HCEC 1CT (cell line): ENCODE measurements around the gene TMEM245.
A peak's percentile ranks its signal among the peaks of the same experiment; 100 is the strongest.
"Not testable (repeated sequence)": the region's sequence is repeated elsewhere in the genome, so short reads cannot be mapped to it uniquely, and the experiment has no call there.

Experiments
- DNase-seq: peaks from one replicate; pipeline ENCODE4 v3.0.0-alpha.2; 2017

The TMEM245 gene

DNA sequence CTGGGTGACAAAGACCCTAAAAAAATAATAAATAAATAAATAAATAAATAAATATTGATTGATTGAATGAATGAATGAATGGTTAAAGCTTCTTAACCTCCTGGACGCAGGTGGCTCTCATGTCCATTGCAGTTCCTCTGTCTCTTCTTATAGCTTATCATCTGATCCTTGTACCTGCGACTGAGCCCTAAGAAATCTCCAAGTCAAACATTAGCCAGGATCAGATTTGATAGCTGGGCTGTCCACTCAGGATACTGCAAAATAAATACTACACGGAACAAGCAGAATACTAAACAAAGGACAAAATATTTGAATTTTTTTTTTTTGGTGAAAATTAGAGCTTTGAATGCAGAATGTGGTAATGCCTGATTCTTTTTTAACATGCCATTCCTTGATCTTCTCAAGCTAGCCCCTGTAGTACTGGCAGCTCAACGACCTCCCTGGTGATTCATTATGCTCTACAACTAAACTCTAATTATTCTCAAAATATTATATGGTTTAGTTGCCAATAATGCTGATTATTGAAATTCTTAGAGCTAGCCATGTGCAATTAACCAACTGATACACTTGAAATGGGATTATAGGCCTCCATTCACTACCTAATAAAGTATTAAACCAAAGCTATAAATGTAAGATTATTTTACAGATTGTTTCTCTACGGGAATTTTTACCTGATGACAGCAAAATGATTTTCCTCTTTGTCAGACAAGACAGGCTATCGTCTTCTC, 9.9 kb upstream of the TMEM245 start:
- DNase-seq: no peak

- not testable (repeated sequence) for DNase-seq
Observed at GRCh38 chr9:109126671-109127070, 6.9 kb upstream of the TMEM245 start.

GRCh38 chr9:109124121-109124520, 4.4 kb upstream of the TMEM245 start:
- no peak for DNase-seq

DNA sequence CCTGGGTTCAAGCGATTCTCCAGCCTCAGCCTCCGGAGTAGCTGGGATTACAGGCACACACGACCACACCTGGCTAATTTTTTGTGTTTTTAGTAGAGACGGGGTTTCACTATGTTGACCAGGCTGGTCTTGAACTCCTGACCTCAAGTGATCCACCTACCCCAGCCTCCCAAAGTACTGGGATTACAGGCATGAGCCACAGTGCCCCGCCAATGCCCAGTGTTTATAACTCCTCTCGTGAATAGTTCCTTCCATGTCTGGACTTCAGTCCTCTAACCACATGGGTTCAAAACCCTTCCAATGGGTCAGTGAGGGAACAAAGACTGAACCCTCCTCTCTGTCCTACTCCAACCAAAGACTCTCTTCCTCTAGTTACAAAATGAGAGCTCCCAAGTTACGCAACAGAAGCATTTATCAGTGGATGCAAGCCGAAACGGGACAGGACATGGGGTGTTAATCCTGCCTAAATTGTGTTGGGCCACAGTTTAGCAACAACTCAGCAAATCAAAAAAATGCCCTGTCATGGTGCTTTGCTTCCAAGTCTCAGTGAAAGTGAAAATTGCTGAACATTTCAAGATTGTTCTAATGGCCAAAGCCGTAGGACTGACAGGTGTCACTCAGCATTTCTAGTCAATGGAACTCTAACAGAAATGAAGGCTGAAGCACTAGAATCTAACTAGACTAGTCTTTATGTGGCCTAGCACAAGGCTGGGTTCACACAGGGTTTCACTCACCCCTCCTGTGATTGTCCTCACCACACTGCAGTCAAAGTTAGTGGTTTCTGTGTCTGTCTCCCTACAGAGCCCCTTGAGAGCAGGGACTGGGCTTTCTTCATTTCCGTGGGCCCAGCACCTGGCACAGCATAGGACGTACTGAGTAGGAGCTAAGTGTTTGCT, 3.2 kb upstream of the TMEM245 start:
- DNase-seq: no peak

DNA sequence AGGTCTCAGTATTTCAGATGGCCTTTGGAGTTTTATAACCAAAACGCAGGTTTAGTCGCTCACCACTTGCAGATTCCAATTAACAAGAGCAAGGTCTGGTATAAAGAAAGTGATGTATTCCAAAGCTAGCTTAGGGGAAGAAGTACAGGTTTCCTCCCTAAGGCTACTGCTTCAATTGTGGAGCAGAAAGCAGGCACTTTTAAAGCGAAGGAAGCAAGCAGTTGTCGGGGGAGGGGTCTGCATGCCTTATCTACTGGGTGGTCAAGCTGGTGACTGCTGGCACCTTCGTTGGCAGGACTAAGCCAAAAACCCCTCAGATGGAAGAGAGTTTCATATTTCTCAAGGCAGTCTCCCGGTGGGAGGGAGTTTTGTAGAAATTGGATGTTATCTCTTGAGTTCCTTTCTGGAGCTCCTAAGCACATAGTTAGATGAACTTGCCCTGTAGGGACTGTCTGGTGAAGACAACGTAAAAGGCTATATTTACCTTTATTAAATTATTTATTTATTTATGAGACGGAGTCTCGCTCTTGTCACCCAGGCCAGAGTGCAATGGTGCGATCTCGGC, 1.6 kb upstream of the TMEM245 start:
- DNase-seq: no peak

DNA sequence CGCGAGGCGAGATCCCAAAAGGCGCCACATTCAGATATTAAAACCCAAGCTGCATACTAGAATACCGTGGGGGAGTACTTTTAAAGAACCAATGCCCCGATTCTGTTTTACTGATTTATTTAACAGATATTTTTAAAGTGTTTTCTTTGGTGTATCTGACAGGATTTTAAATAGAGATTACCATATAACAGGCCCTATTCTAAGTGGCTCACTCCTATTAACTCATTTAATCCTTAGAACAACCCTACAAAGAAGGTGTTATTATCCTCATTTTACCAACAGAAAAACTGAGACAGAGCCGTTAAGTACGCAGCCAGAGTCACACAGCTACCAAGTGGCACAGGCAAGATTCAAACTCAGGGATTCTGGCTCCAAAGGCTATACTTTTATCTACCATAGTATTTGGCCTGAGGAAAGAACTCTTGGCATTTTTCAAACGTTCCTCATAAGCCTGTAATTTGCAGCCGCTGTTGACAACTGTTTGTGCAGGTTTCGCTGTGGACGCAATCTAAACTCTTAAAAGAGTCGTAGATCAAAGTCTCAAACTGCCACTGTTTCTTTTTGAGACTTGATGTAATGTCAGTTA, 550 bp upstream of the TMEM245 start:
- DNase-seq: no peak

GRCh38 chr9:109118808-109119438, 824 bp downstream of the TMEM245 start:
- peak; percentile 5 for DNase-seq

DNA sequence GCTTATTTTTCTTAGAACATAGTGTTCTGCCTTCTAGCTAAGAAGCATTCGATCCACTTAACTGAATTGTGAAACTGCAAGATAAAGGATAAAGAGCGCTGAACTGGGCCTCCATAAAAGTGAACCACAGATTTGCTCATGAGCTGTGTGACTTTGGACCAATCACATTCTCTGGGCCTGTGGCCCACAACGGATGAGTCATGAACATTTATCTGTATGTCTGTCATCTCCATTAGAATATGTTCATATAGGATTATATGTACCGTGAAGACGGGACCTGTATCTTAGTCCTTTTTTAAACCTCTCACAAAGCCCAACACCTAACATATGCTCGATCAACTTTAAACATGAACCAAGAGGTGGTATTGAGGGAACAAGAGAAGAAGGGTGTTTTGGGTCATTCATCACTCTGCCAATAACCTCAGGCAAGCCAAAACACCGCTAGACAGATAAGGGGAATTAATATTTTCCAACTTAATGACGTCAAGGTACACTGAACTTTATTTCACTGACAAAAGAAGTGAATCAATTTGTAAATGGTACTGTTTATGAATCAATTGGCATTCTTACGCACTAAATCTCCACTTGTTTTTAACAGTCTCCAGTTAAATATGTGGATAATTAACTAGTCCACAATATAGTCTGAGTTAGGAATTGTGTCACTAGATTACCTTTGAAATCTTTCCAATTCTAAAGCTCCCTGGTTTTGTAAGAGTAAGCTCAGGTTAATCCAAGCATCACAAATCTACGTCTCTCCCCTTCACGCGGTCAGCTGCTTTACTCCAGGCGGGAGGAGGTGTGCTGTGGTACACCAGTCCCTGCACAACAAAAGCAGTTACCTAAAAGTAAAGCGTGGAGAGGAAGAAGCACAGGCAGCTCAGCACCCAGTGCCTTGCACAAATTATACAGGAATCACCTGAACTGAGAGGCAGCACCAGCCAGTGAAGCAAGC, 1.6 kb downstream of the TMEM245 start:
- peak; percentile 90 for DNase-seq

- DNase-seq: no peak
Observed at GRCh38 chr9:109115931-109116526, 3.7 kb downstream of the TMEM245 start.

- peak; percentile 60 for DNase-seq
Observed at GRCh38 chr9:109114670-109115069, 5.1 kb downstream of the TMEM245 start.

DNA sequence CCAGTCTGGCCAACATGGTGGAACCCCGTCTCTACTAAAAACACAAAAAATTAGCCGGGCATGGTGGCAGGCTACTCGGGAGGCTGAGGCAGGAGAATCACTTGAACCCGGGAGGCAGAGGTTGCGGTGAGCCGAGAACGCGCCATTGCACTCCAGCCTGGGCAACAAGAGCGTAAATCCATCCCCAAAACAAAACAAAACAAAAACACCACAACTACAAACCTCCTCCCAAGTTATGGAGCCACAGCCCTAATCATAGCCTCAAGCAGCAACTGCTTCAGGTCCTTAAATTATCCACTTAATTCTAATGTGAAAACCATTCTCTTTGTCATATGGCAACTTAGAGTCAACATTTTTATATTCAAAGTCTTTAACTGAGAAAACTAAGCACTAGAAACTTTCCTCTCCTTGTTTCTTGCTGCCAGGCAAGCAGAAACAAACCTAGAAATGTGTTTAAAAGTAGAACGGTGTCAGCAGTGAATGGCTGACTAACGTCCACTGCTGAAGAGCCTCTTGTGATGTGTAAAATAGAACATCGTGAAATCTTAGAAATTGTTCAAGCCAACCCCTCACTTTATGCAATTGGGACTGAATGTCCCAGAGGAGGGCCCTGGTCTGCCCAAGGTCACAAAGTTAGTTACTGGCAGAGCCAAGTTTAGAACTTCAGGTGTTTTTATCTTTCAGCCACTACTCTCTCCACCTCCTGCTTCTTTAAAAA, 5.7 kb downstream of the TMEM245 start:
- DNase-seq: no peak

DNA sequence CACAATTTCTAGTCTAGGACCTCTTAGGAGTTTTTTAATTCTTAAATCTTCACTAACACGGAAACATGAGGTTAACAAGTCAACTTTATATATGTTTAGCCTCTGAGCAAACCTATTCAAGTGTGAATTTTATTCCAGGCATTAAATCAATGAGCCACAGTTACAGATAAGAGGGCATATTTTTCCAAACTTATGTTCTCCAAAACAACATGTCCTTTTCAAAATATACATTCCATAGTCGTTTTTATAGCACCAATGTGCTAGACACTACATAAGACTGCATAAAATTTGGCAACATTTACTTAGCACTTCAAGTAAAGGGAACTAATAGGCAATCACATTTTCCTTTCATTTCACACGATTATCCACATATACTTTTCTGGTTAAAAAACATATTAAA, 6.5 kb downstream of the TMEM245 start:
- no peak for DNase-seq

DNA sequence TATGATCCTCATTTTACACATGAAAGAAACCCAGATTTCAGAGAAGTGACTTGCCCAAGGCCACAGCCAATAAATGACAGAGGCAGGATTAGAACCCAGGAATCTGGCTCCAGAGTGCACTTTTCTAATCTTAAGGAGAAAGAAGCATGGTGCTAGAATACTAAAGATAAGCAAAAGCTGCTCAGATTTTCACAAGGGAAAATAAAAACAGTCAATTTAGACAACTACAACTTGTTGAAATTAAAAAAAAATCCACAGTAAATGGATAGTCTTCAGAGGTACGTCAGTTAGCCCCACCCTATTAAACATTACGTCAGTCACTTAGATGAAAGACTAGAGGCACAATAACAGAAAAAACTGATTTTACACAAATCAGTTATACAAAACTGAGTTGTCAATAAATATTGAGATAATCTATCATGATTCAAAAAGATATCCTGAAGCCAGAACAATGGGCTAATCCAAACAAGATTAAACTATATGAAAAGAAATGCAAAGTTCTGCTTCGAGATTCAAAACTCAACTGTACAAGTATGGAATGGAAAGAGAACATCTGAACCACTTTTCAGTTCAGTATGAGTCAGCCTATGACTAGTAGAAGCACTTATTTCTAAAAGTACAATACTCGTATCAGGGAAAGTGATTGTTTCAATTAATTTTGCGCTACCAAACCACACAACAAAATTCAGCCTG, 9.3 kb downstream of the TMEM245 start:
- DNase-seq: peak; percentile 80

GRCh38 chr9:109109967-109110328, 9.8 kb downstream of the TMEM245 start:
- no peak for DNase-seq

- peak; percentile 69 for DNase-seq
Observed at GRCh38 chr9:109108318-109108717, 11.4 kb downstream of the TMEM245 start.

- peak; percentile 74 for DNase-seq
Observed at GRCh38 chr9:109107402-109108240, 12.1 kb downstream of the TMEM245 start.

DNA sequence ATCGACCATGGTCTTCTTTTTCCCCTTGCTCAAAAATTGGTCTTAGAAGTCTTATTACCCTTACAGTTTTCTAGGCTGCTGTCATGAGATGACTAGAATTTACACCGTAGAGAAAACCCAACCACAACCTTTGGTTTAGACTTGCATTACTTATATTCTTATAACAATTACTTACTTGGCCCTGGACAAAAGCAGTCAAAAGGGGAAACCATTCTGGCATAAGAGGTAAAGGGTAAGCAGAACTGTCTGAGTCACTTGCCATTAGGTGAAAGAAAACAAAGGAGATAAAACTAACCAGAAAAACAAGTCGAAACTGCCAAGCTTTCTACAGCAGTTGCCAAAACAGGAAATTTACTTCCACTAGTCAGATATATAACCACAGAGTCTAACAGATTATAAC, 17.9 kb downstream of the TMEM245 start:
- peak; percentile 13 for DNase-seq

GRCh38 chr9:109101202-109101595, 18.5 kb downstream of the TMEM245 start:
- DNase-seq: no peak
